GM19193 (cell line): ENCODE data around the gene PDIK1L.

ENCODE experiments used
- POLR2A ChIP-seq: IDR thresholded peaks from 4 replicates; pipeline ENCODE4 v1.6.1; 2011; ENCODE audit not compliant: insufficient read depth, insufficient read length; ENCODE audit errors: extremely low read depth

Gene PDIK1L

GRCh38 chr1:26111530-26112406, at the start of gene PDIK1L:
Gene PDIK1L, plus strand, starts transcription at chr1:26111824. Its CDS starts 2,485 bp downstream, at chr1:26114309.
- peak; percentile 69 for TF ChIP-seq POLR2A

- no peak for TF ChIP-seq POLR2A
Observed at GRCh38 chr1:26064553-26064952, 47.1 kb upstream of the PDIK1L start.

GRCh38 chr1:26066160-26066559, 45.5 kb upstream of the PDIK1L start:
- no peak for TF ChIP-seq POLR2A

- TF ChIP-seq POLR2A: no peak
Observed at GRCh38 chr1:26066857-26067256, 44.8 kb upstream of the PDIK1L start.

- no peak for TF ChIP-seq POLR2A
Observed at GRCh38 chr1:26067432-26067911, 44.2 kb upstream of the PDIK1L start, which contains the start of gene TRIM63. Gene TRIM63, minus strand, starts transcription at chr1:26067630. Its CDS starts 136 bp downstream, at chr1:26067494.

GRCh38 chr1:26069941-26070295, 41.7 kb upstream of the PDIK1L start:
- no peak for TF ChIP-seq POLR2A

GRCh38 chr1:26070296-26070962, 41.2 kb upstream of the PDIK1L start:
- TF ChIP-seq POLR2A: no peak

- TF ChIP-seq POLR2A: no peak
Observed at GRCh38 chr1:26070963-26071342, 40.7 kb upstream of the PDIK1L start.

GRCh38 chr1:26072305-26072704, 39.3 kb upstream of the PDIK1L start:
- TF ChIP-seq POLR2A: no peak

GRCh38 chr1:26075421-26076144, 36.0 kb upstream of the PDIK1L start:
- no peak for TF ChIP-seq POLR2A

- TF ChIP-seq POLR2A: no peak
Observed at GRCh38 chr1:26077524-26077923, 34.1 kb upstream of the PDIK1L start.

- no peak for TF ChIP-seq POLR2A
Observed at GRCh38 chr1:26078286-26079177, 33.1 kb upstream of the PDIK1L start.

GRCh38 chr1:26079178-26079563, 32.5 kb upstream of the PDIK1L start:
- TF ChIP-seq POLR2A: no peak

- no peak for TF ChIP-seq POLR2A
Observed at GRCh38 chr1:26079960-26080814, 31.4 kb upstream of the PDIK1L start.
